Measurements from ENCODE around the gene GRAP. TPM values are rescaled to one million over a fixed set of nuclear protein-coding genes. Genes with fewer than 3 reads are reported as not detected.

Gene GRAP
- total RNA-seq, 1 donor from 2014 or later, result not detected

GRCh38 chr17:18994631-18995030 lies 52.1 kb downstream of the GRAP start:
- no peak for TF ChIP-seq CTCF (IDR thresholded peaks at IDR 0.05)
- no peak overlapping the region for H3K27ac Mint-ChIP-seq (ENCODE audit: unreplicated experiment)
- no peaks in the 10 kb centered on the region for H3K4me1 Mint-ChIP-seq (ENCODE audit: unreplicated experiment)
- no peak for DNase-seq (ENCODE audit: extremely low spot score, unreplicated experiment)
- peaks cover 10% of the 10 kb centered on the region for H3K9me3 Mint-ChIP-seq (ENCODE audit: unreplicated experiment)
- H3K36me3 Mint-ChIP-seq (ENCODE audit: unreplicated experiment), result peaks cover 5% of the 10 kb centered on the region
- no peaks in the 10 kb centered on the region for H3K27me3 Mint-ChIP-seq (ENCODE audit: unreplicated experiment)
- no peak overlapping the region for H3K4me3 Mint-ChIP-seq (ENCODE audit: unreplicated experiment)

DNA sequence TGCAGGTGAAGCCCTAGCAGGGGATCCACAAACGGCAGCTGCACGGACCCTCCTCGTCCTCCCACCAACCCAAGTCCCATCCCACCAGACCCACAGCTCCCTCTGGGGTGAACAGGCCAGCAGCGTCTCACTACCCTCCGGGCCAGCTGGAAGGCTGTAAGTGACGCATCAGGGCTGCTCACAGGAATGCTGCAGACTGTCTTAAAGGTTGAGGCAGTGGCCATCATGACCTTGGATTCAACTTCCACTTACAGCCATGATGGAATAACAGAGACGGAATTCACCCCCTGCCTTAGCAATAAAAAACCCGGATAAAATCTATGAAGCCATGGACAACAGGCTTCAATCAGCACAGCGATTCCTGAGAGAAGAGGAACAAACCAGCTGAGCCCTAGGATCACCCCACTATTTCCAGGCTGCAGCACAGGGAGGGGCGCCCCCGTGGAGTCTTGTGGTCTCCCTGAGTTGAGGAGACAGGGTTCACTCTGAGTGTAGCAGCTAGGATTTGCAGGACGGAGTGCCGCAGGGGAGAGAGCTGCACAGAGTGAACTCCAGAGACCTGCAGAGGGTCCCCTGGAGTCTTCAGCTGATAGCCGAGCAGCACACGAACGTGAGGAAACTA lies 52.7 kb downstream of the GRAP start:
- no peaks in the 10 kb centered on the region for H3K27me3 Mint-ChIP-seq (ENCODE audit: unreplicated experiment)
- DNase-seq (ENCODE audit: extremely low spot score, unreplicated experiment), result no peak
- H3K4me1 Mint-ChIP-seq (ENCODE audit: unreplicated experiment), result no peaks in the 10 kb centered on the region
- peaks cover 5% of the 10 kb centered on the region for H3K36me3 Mint-ChIP-seq (ENCODE audit: unreplicated experiment)
- TF ChIP-seq CTCF (IDR thresholded peaks at IDR 0.05), result no peak
- H3K27ac Mint-ChIP-seq (ENCODE audit: unreplicated experiment), result no peak overlapping the region
- H3K9me3 Mint-ChIP-seq (ENCODE audit: unreplicated experiment), result peaks cover 10% of the 10 kb centered on the region
- no peak overlapping the region for H3K4me3 Mint-ChIP-seq (ENCODE audit: unreplicated experiment)

DNA sequence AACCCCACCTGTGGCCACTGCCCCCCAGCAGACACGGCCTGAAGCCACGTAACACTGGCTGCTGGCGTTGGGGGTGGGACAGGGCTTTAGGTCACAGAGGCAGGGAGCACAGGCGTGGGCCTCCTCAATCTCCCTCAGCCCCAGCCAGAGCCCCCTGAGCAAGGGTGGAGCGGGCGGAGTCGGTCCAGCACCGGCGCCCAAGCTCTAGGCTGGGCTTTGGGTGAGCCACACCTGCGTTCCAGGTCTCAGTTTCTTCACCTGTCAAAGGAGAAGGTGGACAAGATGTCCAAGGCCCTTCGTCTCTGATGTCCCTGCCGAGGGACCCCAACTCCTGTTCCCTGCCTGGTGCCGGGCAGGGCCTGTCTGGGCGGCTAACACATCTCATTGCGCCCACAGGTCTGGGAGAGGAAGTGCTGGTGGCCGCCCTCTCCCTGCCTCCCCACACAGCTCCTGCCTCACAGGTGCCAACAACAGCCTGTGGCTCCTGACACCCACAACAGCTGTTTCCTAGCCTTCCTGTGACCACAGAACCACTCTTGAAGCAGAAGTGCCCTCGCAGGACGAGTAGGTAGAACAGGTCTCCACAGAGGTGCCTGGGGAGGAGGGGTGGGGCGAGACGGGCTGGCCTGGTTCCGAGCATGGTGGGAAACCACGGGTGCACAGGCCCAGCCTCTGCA lies 54.2 kb downstream of the GRAP start:
- peaks cover 5% of the 10 kb centered on the region for H3K36me3 Mint-ChIP-seq (ENCODE audit: unreplicated experiment)
- DNase-seq (ENCODE audit: extremely low spot score, unreplicated experiment), result no peak
- no peak for TF ChIP-seq CTCF (IDR thresholded peaks at IDR 0.05)
- H3K27me3 Mint-ChIP-seq (ENCODE audit: unreplicated experiment), result no peaks in the 10 kb centered on the region
- no peak overlapping the region for H3K27ac Mint-ChIP-seq (ENCODE audit: unreplicated experiment)
- H3K4me1 Mint-ChIP-seq (ENCODE audit: unreplicated experiment), result no peaks in the 10 kb centered on the region
- no peak overlapping the region for H3K4me3 Mint-ChIP-seq (ENCODE audit: unreplicated experiment)
- H3K9me3 Mint-ChIP-seq (ENCODE audit: unreplicated experiment), result peaks cover 10% of the 10 kb centered on the region

DNA sequence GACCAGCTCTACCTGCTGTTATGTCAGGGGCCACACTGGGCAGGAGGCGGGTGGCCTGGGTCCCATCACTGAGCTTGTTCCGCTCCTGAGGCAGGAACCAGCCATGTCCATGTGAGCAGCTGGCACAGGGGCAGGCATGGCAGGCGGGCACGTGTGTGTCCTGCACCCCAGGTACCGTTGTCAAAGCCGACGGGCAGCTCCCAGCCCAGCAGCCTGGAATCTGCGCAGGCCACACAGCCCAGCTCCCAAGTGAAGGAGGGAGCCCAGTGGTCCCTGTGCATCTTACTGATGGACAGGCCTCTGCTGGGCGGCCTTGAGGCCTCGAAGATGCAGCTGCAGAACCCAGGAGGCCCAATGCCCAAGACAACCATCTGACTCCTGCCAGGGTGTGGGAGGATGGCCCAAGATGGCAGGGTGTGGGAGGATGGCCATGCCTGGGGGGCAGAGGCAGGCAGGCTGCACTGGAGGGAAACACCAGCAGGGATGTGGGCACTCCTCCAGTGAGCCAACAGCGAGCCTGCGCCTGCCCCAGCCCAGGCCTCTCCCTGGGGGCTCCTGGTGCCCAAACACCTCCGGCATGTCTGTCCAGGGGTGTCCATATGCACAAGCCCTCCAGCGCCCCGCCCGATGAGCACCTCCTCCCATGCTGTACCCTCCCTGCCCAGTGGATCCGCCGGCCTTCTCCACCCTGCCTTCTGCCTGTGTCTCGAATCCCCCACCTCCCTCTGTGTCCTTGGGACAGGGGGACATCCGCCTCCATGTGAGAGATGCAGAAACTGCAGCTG lies 55.0 kb downstream of the GRAP start:
- H3K27me3 Mint-ChIP-seq (ENCODE audit: unreplicated experiment), result no peaks in the 10 kb centered on the region
- peaks cover 5% of the 10 kb centered on the region for H3K36me3 Mint-ChIP-seq (ENCODE audit: unreplicated experiment)
- TF ChIP-seq CTCF (IDR thresholded peaks at IDR 0.05), result no peak
- DNase-seq (ENCODE audit: extremely low spot score, unreplicated experiment), result no peak
- H3K4me3 Mint-ChIP-seq (ENCODE audit: unreplicated experiment), result no peak overlapping the region
- no peaks in the 10 kb centered on the region for H3K4me1 Mint-ChIP-seq (ENCODE audit: unreplicated experiment)
- H3K9me3 Mint-ChIP-seq (ENCODE audit: unreplicated experiment), result peaks cover 10% of the 10 kb centered on the region
- H3K27ac Mint-ChIP-seq (ENCODE audit: unreplicated experiment), result no peak overlapping the region

DNA sequence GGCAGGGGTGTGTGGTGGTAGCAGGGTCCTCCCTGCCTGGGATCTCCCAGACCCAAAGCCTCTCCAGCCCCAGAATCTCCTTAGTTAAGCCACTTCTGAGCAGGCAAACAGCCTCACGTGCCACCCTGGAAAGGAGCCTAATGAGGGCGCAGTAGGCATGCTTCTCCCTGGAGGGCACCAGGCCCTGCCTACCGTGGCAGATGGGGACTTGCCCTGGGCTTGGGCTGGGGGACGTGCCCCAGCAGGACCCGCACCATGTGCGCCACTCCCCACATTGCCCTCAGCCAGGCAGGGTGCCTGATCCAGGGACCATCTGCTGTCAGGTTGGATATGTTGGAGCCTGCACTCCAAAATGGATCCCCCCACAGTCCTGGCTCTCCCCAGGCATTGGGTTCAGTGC lies 56.4 kb downstream of the GRAP start:
- TF ChIP-seq CTCF (IDR thresholded peaks at IDR 0.05), result no peak
- peaks cover 6% of the 10 kb centered on the region for H3K9me3 Mint-ChIP-seq (ENCODE audit: unreplicated experiment)
- no peaks in the 10 kb centered on the region for H3K4me1 Mint-ChIP-seq (ENCODE audit: unreplicated experiment)
- H3K27ac Mint-ChIP-seq (ENCODE audit: unreplicated experiment), result no peak overlapping the region
- H3K4me3 Mint-ChIP-seq (ENCODE audit: unreplicated experiment), result no peak overlapping the region
- H3K36me3 Mint-ChIP-seq (ENCODE audit: unreplicated experiment), result peaks cover 2% of the 10 kb centered on the region
- DNase-seq (ENCODE audit: extremely low spot score, unreplicated experiment), result no peak
- no peaks in the 10 kb centered on the region for H3K27me3 Mint-ChIP-seq (ENCODE audit: unreplicated experiment)
